IPS DF 19.7 (cell line): Measurements from ENCODE around the gene SLC38A10.

Experiments
- DNase-seq: peaks from one replicate; pipeline ENCODE4 v3.0.0-alpha.2; 2013; ENCODE audit warnings: low read depth, low spot score

The SLC38A10 gene

GRCh38 chr17:81254955-81255717 lies 40.0 kb downstream of the SLC38A10 start:
- DNase-seq, result no peak

GRCh38 chr17:81253358-81254131 lies 41.6 kb downstream of the SLC38A10 start:
- DNase-seq, result no peak

- no peak for DNase-seq
Measured at GRCh38 chr17:81252987-81253329, 42.1 kb downstream of the SLC38A10 start.

GRCh38 chr17:81252326-81252986 lies 42.7 kb downstream of the SLC38A10 start:
- no peak for DNase-seq

- no peak for DNase-seq
Measured at GRCh38 chr17:81251709-81252301, 43.3 kb downstream of the SLC38A10 start.

GRCh38 chr17:81251094-81251708 lies 43.9 kb downstream of the SLC38A10 start:
- no peak for DNase-seq

GRCh38 chr17:81250286-81251093 lies 44.6 kb downstream of the SLC38A10 start:
- no peak for DNase-seq

- no peak for DNase-seq
Measured at GRCh38 chr17:81249223-81250040, 45.7 kb downstream of the SLC38A10 start.

GRCh38 chr17:81248649-81249048 lies 46.5 kb downstream of the SLC38A10 start:
- DNase-seq, result no peak

GRCh38 chr17:81247339-81247990 lies 47.6 kb downstream of the SLC38A10 start:
- no peak for DNase-seq

GRCh38 chr17:81246679-81247338 lies 48.3 kb downstream of the SLC38A10 start:
- DNase-seq, result no peak

GRCh38 chr17:81246343-81246670 lies 48.8 kb downstream of the SLC38A10 start:
- DNase-seq, result no peak

- DNase-seq, result no peak
Measured at GRCh38 chr17:81245665-81246342, 49.3 kb downstream of the SLC38A10 start.

GRCh38 chr17:81245024-81245664 lies 50.0 kb downstream of the SLC38A10 start:
- no peak for DNase-seq

- no peak for DNase-seq
Measured at GRCh38 chr17:81244358-81245023, 50.6 kb downstream of the SLC38A10 start.

GRCh38 chr17:81243333-81243664 lies 51.8 kb downstream of the SLC38A10 start:
- DNase-seq, result no peak
